ENCODE measurements around the gene IL4R. TPM values are rescaled to one million over a fixed set of nuclear protein-coding genes. Genes with fewer than 3 reads are reported as not detected.
A peak's percentile ranks its signal among the peaks of the same experiment; 100 is the strongest.

IL4R gene
- total and polyA plus RNA-seq, 2 experiments from 2014 or later: 6.4 to 17.6 TPM

DNA sequence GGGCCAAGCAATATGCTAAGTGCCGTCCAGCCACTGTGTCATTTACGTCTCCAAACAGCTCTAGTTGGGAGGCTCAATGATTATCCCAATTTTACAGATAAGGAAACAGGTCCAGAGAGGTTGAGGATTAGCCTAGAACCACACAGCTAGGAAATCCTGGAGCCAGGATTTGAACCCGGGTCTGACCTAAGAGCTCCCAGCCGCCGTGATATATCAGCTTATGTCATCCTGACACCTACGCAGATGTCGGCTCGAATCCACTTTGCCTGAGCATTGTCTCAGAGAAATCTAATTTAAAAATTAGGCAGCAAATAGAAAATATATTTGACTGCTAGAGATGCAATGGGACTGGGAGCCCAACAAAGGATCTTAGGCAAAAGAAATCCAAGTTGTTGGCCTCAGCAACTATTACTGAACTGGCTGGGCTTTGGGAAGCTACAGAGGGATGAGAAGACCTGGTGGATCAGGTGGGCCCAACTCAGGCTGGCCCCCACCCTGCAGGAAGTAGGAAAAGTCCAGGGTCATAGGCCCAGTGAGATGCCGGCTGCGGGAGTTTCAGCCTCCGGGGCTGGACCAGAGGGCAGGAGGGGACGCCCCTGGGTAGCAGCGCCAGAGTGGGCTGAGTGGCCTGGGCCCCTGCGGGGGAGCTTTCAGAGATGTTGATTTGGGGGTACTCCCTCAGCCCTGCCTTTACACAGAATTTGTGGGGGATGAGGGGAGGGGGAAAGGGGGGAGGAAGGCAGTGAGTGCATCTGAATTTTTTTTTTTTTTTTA is 53.1 kb downstream of the IL4R start:
- Histone ChIP-seq H3K27me3 (ENCODE audit: insufficient read depth) (no peaks in the 10 kb centered on the region), H3K4me1 (ENCODE audit: insufficient read depth) (no peaks in the 10 kb centered on the region), H2AFZ (no peak overlapping the region), H3K4me3 (no peak overlapping the region), H3K27ac (ENCODE audit: low read depth) (no peak overlapping the region), H3K79me2 (replicated peaks; ENCODE audit: insufficient read depth) (no peaks in the 10 kb centered on the region), H4K20me1 (replicated peaks; ENCODE audit: insufficient read depth) (no peaks in the 10 kb centered on the region), H3K36me3 (ENCODE audit: insufficient read depth) (no peaks in the 10 kb centered on the region), H3K4me2 (no peak overlapping the region), H3K9me2 (ENCODE audit: insufficient read depth) (no peaks in the 10 kb centered on the region), H3F3A (replicated peaks; ENCODE audit: low read depth) (no peaks in the 10 kb centered on the region)
- Mint-ChIP-seq H3K4me1 (peaks cover 7% of the 10 kb centered on the region; the same call in 2 of the 3 replicates), H3K27me3 (ENCODE audit: insufficient read depth, low read depth, poor library complexity) (no peaks in the 10 kb centered on the region), H3K4me3 (no peak overlapping the region), H3K9me3 (no peaks in the 10 kb centered on the region), H3K27ac (no peak overlapping the region), H3K36me3 (ENCODE audit: low read depth) (peaks cover 9% of the 10 kb centered on the region)
- ATAC-seq (peak; percentile 19; the same call in 2 of the 3 replicates), DNase-seq (ENCODE audit: low spot score) (no peak)
- TF ChIP-seq ZNF331 (CRISPR knock-in tag; IDR thresholded peaks at IDR 0.05; ENCODE audit: low read depth) (no peak), POLR2AphosphoS5 (IDR thresholded peaks at IDR 0.05; ENCODE audit: low read depth) (no peak), JUNB (IDR thresholded peaks at IDR 0.05; ENCODE audit: unreplicated experiment) (no peak), NANOG (IDR thresholded peaks at IDR 0.05; ENCODE audit: borderline replicate concordance) (no peak), STAT1 (IDR thresholded peaks at IDR 0.05; ENCODE audit: unreplicated experiment) (no peak), ETS1 (IDR thresholded peaks at IDR 0.05) (no peak), EZH2 (IDR thresholded peaks at IDR 0.05; ENCODE audit: low read depth, unreplicated experiment) (no peak), EZH2phosphoT487 (IDR thresholded peaks at IDR 0.05; ENCODE audit: unreplicated experiment) (no peak), ZNF114 (CRISPR knock-in tag; IDR thresholded peaks at IDR 0.05) (no peak), CREB1 (CRISPR knock-in tag; IDR thresholded peaks at IDR 0.05; ENCODE audit: low read depth) (no peak)
- TF ChIP-seq, protein P1, sequence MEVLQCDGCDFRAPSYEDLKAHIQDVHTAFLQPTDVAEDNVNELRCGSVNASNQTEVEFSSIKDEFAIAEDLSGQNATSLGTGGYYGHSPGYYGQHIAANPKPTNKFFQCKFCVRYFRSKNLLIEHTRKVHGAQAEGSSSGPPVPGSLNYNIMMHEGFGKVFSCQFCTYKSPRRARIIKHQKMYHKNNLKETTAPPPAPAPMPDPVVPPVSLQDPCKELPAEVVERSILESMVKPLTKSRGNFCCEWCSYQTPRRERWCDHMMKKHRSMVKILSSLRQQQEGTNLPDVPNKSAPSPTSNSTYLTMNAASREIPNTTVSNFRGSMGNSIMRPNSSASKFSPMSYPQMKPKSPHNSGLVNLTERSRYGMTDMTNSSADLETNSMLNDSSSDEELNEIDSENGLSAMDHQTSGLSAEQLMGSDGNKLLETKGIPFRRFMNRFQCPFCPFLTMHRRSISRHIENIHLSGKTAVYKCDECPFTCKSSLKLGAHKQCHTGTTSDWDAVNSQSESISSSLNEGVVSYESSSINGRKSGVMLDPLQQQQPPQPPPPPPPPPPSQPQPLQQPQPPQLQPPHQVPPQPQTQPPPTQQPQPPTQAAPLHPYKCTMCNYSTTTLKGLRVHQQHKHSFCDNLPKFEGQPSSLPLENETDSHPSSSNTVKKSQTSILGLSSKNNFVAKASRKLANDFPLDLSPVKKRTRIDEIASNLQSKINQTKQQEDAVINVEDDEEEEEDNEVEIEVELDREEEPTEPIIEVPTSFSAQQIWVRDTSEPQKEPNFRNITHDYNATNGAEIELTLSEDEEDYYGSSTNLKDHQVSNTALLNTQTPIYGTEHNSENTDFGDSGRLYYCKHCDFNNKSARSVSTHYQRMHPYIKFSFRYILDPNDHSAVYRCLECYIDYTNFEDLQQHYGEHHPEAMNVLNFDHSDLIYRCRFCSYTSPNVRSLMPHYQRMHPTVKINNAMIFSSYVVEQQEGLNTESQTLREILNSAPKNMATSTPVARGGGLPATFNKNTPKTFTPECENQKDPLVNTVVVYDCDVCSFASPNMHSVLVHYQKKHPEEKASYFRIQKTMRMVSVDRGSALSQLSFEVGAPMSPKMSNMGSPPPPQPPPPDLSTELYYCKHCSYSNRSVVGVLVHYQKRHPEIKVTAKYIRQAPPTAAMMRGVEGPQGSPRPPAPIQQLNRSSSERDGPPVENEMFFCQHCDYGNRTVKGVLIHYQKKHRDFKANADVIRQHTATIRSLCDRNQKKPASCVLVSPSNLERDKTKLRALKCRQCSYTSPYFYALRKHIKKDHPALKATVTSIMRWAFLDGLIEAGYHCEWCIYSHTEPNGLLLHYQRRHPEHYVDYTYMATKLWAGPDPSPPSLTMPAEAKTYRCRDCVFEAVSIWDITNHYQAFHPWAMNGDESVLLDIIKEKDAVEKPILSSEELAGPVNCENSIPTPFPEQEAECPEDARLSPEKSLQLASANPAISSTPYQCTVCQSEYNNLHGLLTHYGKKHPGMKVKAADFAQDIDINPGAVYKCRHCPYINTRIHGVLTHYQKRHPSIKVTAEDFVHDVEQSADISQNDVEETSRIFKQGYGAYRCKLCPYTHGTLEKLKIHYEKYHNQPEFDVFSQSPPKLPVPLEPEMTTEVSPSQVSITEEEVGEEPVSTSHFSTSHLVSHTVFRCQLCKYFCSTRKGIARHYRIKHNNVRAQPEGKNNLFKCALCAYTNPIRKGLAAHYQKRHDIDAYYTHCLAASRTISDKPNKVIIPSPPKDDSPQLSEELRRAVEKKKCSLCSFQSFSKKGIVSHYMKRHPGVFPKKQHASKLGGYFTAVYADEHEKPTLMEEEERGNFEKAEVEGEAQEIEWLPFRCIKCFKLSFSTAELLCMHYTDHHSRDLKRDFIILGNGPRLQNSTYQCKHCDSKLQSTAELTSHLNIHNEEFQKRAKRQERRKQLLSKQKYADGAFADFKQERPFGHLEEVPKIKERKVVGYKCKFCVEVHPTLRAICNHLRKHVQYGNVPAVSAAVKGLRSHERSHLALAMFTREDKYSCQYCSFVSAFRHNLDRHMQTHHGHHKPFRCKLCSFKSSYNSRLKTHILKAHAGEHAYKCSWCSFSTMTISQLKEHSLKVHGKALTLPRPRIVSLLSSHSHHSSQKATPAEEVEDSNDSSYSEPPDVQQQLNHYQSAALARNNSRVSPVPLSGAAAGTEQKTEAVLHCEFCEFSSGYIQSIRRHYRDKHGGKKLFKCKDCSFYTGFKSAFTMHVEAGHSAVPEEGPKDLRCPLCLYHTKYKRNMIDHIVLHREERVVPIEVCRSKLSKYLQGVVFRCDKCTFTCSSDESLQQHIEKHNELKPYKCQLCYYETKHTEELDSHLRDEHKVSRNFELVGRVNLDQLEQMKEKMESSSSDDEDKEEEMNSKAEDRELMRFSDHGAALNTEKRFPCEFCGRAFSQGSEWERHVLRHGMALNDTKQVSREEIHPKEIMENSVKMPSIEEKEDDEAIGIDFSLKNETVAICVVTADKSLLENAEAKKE (CRISPR knock-in tag; IDR thresholded peaks at IDR 0.05): no peak
- TF ChIP-seq, protein P2, sequence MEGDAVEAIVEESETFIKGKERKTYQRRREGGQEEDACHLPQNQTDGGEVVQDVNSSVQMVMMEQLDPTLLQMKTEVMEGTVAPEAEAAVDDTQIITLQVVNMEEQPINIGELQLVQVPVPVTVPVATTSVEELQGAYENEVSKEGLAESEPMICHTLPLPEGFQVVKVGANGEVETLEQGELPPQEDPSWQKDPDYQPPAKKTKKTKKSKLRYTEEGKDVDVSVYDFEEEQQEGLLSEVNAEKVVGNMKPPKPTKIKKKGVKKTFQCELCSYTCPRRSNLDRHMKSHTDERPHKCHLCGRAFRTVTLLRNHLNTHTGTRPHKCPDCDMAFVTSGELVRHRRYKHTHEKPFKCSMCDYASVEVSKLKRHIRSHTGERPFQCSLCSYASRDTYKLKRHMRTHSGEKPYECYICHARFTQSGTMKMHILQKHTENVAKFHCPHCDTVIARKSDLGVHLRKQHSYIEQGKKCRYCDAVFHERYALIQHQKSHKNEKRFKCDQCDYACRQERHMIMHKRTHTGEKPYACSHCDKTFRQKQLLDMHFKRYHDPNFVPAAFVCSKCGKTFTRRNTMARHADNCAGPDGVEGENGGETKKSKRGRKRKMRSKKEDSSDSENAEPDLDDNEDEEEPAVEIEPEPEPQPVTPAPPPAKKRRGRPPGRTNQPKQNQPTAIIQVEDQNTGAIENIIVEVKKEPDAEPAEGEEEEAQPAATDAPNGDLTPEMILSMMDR (conservative IDR thresholded peaks at IDR 0.05; ENCODE audit: low read depth in 2 of 2): no peak
- TF ChIP-seq, protein P3, sequence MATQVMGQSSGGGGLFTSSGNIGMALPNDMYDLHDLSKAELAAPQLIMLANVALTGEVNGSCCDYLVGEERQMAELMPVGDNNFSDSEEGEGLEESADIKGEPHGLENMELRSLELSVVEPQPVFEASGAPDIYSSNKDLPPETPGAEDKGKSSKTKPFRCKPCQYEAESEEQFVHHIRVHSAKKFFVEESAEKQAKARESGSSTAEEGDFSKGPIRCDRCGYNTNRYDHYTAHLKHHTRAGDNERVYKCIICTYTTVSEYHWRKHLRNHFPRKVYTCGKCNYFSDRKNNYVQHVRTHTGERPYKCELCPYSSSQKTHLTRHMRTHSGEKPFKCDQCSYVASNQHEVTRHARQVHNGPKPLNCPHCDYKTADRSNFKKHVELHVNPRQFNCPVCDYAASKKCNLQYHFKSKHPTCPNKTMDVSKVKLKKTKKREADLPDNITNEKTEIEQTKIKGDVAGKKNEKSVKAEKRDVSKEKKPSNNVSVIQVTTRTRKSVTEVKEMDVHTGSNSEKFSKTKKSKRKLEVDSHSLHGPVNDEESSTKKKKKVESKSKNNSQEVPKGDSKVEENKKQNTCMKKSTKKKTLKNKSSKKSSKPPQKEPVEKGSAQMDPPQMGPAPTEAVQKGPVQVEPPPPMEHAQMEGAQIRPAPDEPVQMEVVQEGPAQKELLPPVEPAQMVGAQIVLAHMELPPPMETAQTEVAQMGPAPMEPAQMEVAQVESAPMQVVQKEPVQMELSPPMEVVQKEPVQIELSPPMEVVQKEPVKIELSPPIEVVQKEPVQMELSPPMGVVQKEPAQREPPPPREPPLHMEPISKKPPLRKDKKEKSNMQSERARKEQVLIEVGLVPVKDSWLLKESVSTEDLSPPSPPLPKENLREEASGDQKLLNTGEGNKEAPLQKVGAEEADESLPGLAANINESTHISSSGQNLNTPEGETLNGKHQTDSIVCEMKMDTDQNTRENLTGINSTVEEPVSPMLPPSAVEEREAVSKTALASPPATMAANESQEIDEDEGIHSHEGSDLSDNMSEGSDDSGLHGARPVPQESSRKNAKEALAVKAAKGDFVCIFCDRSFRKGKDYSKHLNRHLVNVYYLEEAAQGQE (IDR thresholded peaks at IDR 0.05; ENCODE audit: unreplicated experiment): no peak

Measured in GM23338 (cell line).